VCaP (cell line): ENCODE results near the gene WNT7B.
"Not testable (repeated sequence)": the region's sequence is repeated elsewhere in the genome, so short reads cannot be mapped to it uniquely, and the experiment has no call there.

Source experiments
- H3K27ac ChIP-seq: fragments of 450-650 bp; 2 replicates; pipeline ENCODE4 v1.5.1; 2017
- CTCF ChIP-seq: fragments of 450-650 bp; conservative IDR thresholded peaks from 2 replicates; pipeline ENCODE4 v1.5.1; 2017; ENCODE audit warnings: mild to moderate bottlenecking, moderate library complexity

WNT7B gene

GRCh38 chr22:46007003-46007847 lies 30.3 kb upstream of the WNT7B start:
- peak overlapping the region; percentile 51 for H3K27ac ChIP-seq
- no peak for TF ChIP-seq CTCF

DNA sequence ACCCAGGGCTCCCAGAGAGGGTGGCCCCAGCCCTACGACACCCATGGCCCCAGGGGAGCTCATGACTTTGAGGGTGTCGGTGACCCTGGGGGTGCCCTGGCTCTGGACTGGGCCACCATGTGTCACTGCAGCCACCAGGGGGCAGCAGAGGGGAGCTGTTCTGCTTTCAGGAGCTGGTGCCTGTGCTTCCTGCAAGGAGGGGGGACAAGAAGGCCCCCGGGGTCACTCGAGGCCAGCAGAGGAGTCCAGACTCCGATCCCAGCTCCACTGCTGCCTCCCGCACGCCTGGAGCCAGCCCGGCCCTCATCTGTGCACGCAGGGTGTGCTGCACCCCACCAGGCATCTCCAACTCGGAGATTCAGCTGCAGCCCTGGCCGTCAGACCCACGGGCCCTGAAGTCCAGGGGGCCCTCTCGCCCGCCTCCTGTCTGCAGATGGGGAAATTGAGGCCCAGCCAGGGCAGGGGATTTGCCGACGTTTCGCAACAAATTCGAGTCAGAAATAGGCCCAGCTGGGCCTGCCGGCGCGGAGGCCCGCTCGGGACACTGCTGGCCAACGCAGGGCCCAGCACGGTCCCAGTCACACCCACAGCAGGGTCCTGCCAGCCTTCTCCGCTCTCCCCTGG lies 29.5 kb upstream of the WNT7B start:
- H3K27ac ChIP-seq = peak overlapping the region; percentile 51
- peak; percentile 72 for TF ChIP-seq CTCF

DNA sequence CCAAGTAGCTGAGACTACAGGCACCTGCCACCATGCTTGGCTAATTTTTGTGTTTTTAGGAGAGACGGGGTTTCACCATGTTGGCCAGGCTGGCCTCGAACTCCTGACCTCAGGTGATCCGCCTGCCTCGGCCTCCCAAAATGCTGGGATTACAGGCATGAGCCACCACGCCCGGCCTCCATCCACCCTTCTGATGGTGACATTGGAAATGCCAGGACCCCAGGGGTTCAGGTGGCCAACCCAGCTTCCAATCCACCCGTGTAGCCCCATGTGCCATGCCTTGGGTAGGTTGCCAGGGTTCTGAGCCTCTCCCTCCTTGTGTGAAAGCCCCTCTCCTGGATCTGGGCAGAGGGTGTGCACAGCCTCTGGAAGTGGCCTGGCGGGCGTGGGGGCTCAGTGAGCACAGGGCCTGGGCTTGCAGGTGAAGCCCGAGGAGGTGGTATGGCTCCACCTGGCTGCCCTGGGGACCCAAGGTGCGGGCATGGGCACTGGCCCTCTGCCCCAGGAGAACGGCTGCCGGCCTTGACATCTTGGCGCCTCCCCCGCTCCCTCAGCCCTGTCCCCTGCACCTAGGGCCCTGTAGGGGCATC lies 28.2 kb upstream of the WNT7B start:
- H3K27ac ChIP-seq = not testable (repeated sequence)

- no peak overlapping the region for H3K27ac ChIP-seq
- TF ChIP-seq CTCF = no peak
Observed at GRCh38 chr22:46004105-46004866, 27.3 kb upstream of the WNT7B start.

DNA sequence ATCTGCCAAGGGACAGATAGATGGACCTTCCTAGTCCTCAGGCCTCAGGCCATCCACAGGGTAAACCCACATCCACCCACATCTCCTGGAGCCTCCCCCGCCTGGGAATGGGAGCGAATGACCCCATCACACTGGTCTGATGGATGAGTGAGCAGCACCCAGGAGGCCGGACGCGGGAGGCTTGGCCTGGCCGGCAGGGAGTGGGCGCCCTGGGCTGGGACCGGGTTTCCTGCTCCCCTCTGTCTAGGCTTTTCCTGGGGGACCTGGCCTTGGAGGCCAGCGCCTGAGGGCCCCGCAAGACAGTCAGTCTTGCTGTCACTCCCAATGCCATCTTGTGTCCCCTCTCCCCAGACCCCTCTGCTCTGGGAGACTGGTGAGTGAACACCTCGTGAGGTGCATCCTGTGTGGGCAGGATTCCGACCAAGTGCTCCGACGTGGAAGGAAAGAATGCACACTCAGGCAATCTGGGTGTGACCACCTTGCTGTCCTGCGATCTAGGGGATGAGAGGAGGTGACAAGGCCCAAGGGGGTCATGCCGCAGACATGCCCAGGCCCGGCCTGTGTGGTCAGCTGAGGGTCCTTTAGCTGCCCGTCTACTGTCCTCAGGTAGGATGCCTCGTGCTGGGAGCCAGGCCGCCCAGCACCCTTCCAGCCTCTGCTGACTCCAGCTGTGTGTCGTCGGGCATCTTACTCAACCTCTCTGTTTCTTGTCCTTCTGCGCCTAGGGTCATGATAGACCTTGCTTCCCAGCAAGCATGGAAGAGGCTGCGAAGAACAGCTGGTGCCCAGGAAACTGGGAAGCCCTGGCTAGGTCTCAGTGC lies 26.5 kb upstream of the WNT7B start:
- no peak overlapping the region for H3K27ac ChIP-seq
- TF ChIP-seq CTCF = no peak

DNA sequence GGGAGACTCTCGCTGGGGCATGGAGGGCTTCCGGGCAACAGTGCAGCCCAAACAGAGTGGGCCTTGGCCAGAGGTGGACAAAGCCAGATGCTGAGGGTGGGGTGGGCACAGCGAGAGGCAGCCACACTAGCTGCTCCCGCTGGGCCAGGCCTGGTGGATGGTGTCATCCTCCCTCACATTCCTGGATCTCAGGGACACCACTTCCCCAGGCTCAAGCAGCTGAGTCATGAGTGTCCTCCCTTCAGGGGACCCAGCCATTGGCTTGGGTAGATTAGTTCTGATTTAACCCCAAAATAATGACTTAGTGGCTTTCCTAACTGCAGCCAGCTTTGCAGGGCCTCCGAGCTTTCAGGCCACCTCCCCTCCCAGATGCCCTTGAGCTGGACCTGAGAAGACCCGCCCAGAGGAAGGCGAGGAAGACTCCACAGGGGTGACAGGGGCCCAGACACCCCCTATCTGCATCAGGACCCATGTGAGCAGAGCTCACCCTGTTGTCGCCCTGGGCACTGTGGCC lies 25.9 kb upstream of the WNT7B start:
- H3K27ac ChIP-seq = no peak overlapping the region
- no peak for TF ChIP-seq CTCF

DNA sequence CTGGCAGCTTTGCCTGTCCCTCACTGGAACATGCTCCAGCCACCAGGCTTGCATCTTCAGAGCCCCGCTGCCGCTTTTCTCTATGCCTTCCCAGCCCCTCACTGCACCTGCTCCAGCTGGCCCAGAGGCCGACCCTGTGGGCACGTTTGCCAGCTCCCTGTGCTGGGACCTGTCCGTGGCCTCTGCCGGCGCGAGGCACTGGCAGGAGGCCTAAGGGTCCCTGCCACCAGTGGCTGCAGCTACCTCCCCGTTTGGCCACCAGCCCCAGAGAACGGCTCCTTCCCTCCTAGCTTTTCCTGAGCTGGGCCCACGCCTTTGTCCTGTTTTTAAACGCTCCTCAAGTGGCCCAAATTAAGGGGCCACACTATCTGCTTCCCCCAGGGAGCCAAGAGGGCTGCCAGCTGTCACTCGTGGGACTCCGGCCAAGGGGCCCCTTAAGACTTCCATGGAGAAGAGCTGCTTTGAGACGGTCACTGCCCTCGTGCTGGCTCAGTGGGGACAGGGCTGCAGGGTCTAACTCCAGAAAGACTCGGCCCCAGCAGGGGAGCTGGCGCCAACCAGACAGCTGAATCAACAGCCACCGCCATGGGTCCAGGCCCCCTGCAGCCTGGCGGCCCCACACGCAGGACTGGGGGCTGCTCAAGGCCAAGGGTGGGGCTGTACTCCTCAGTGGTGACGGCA lies 24.6 kb upstream of the WNT7B start:
- no peak for TF ChIP-seq CTCF
- H3K27ac ChIP-seq = no peak overlapping the region
